ENCODE data around the gene FBXO8.

The FBXO8 gene

DNA sequence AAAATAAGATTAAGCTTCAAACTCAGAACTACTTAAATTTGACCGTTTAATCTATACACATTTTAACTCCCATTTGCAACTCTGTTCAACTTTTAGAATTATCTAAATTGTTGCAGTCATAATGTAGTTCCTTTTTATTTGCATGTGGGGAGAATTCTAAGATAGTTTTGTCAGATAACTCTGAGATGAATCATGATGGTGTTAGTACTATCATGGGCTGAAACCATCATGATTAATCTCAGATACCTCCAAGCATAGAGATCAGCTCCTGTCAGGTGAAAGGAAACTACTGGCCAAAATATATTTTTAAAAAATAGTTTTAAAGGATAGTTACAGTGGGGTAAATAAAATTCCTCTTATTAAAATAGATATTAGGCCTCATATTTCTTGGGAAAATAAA lies 39.0 kb downstream of the FBXO8 start:
- DNase-seq (ENCODE audit: low spot score): no peak

DNA sequence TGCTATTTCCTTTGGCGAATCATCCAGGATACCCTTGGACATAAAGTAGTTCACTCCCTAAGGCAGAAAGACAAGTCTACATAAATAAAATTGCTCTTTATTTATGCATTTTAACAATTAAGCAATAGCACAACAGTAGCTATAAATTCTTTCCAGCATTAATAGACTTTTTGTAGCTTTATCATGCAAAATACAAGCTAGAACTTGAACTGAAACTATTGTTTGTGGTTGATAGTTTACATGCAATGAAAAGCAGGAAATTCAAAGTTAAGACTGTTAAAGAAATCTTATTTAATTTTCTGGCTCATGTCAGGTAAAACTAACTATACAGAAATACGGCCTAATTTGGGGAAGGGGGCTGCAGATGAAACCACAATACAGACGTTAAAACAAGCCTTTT lies 42.3 kb downstream of the FBXO8 start:
- DNase-seq (ENCODE audit: low spot score): no peak

DNA sequence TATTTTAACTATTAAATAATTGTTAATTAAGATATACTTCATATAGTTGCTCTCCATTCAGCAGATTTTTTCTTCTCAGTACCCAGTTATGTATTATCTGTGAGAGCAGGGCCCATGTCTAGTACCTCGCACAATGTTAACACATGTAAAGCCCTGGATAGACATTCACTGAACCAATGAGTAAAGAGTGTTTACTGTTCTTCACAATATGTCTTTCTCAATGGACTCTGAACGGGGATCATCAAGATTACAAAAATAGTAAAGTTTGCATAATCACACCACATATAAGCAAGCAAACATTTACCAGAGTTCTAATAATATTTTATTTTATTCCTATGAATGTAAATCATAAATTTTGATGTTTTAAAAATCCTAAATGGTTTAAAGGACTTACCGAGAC lies 47.1 kb downstream of the FBXO8 start:
- DNase-seq (ENCODE audit: low spot score): no peak

DNA sequence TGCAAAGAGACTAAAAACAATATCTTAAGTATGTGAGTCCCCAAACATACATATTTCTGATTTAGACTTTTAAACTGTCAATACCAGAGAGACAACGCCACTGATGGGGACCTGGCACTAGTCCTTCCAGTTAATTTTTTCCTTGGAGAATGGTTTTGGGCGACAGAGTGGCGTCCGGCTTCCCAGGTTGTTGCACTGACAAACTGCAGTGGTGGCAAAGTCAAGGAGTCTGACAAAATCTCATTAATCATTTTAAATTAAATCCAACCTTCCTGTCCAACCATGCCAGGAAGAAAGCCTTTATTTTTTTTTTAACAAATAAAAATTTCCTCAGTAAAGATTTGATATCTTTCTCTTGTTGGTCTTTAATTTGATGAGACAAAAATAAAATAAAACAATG lies 52.8 kb downstream of the FBXO8 start:
- DNase-seq (ENCODE audit: low spot score): no peak

DNA sequence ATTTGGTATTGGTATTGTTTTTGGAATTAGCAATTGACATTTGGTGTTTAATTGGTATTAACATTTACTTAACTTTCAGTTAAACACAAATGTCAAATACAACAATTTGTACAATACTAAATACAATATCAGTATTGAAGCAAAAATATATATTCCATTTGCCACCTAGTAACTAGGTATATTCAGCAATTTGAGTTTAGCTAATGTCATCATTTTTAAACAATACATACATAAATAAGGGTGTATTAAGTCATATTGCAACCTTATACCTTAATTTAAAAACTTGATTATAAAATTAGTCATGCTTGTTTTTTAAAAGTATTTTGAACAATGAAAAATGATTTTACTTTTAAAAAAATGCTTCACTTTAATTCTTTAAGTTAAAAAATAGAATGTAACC lies 53.3 kb downstream of the FBXO8 start:
- DNase-seq (ENCODE audit: low spot score): no peak

DNA sequence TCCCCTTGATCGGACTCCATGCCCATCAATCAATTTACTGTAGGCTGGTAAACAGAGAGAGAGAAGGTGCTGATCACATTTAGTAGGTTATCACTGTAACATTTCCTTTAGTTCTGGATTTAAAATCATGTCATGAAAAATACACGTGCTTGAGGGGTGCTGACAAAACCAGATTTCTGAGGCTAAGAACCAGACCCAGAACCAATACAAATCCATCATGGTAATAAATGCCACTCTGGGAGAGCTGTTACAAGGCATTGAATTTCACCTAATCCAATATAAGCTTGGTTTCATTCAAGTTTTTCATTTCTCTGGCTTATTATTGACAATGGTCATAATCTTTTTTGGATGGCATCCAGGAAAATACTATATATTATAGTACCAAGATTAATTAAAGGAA lies 54.5 kb downstream of the FBXO8 start:
- no peak for DNase-seq (ENCODE audit: low spot score)

DNA sequence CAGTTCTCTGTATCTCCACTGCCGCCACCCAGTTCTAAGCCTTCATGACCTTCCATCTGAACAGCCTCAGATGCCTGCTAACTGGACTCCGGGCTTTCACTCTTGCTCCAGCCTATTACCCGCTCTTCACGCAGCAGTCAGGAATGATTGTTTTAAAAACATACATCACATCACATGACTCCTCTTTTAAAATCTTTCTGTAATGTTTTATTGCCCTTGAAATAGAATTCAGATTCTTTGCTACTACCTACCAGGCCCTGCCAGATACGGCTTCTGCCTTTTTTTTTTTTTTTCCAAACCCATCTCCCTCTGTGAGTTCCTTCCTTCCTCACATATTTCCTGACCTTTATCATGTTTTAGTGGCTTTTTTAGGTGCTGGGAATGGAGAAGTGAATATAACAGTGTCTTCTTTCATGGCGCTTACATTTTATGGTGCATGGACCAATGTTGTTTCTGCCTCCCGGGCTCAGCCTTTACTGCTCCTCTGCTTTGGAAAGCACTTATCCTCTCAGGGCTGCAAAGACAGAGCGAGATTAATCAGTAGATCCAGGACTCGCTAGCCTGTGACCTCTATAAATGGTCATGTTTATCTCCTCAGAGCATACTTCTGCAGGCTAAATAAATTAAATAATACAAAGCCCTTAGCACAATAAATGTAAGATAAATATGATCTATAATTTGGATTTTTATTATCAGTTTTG lies 58.0 kb downstream of the FBXO8 start:
- DNase-seq (ENCODE audit: low spot score): no peak

DNA sequence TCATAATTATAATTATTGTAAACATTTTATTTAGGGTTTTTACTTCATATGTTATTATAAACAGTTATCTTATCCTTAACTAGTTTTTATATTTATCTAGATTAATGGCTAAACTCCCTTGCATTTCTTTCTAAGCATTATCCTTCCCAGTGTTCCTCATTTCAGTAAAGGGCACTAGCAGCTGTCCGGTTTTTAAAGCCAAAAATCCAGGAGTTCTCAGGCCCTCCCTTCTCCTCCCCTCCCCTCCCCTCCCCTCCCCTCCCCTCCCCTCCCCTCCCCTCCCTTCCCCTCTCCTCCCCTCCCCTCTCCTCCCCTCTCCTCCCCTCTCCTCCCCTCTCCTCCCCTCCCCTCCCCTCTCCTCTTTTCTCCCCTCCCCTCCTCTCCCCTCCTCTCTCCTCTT lies 58.9 kb downstream of the FBXO8 start:
- DNase-seq (ENCODE audit: low spot score): no peak

DNA sequence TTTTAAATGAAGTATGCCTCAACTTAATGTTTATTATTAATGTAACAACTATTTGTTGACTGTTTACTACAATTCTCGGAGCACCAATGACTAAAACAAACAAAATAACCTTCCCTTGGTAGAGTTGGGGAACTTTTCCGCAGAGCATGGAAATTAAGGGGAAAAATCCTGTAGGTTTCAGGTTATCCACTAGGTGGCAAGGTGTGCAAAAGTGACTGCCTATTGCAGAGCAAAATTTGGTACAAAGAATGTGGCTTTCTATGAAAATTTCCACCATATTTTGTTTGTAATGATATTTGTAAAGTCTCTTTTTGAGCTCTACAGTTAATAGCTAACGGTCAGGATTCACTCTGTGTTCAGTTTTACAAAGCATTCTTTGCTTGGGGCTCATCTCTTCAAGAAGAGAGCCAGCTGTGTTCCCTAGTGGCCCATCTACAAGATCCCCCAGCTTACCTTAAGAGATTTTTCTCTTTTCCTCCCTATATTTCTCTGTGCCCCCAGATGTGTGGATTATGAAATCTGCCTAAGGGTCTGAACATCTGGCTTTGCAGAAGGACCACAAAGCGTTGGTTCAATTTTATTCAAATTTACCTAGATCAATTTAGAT lies 61.1 kb downstream of the FBXO8 start:
- DNase-seq (ENCODE audit: low spot score): peak; percentile 68

DNA sequence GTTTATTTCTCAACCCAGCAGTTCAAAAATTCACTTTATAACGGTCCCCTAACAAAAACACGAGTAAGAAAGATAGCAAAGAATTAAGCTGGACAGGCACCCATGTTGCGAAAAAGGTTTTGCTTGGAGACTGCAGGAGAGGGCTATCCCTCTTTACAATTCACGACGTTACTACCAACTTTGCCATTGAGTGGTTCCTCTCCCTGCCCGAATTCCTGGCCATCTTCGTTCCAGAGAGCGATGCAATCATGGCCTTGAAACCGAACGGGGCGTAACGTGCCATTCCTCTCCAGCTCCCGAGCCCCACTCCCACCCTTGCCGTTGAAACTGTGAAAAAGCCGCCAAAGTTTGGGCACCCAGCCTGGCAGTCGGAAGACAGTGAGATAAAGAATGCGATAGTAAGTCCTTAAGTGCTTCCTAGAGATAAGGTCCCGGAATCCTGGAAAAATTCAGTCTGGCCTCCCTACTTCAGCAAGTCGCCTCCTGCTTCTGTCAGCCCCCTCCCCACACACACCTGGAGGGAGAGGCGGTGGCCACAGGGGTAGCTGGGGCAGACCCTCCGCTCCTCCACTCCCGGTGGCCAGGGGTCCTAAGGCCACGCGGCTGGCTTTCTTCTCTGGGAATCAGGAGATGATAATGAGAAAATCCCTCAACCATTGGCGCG lies 65.2 kb downstream of the FBXO8 start:
- no peak for DNase-seq (ENCODE audit: low spot score)

DNA sequence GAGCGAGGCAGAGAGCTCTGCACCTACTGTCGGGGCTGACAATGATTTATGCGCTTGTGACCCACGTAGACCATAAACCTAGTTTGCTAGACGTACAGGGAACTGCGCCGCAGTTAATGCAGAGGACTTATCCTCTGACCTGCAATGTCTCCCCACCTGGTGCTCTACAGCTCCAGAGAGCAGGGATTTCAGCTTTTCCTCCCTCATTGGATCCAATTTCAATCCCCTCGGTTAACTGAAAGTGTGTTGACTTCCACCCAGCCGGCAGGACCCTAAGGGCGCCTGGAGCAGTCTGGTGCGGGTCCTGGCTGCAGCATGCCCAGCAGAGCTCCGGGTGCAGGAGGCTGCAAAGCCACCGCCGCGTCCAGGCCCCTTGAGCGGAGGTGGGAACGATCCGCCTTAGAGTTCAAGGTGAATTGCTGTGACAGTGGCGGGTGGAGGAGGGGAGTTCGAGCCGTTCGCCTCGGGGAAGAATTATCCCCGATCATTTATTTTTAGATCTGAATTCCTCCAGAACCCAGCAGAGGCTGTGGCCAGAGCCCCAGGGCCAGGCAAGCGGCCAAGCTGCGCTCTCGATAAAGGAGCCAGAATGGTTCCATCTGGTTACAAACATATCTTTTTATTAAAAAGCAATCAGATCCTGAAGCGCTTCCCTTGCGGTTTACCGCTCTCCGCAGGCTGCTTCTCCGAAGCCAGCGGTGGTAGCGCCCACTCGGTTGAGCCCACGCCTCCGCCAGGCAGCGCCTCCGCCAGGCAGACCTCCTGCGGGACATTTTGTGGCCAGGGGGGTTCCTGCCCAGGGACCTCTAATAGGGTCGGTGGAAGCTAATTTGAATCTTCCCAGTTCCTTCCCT lies 66.0 kb downstream of the FBXO8 start:
- DNase-seq (ENCODE audit: low spot score): no peak

DNA sequence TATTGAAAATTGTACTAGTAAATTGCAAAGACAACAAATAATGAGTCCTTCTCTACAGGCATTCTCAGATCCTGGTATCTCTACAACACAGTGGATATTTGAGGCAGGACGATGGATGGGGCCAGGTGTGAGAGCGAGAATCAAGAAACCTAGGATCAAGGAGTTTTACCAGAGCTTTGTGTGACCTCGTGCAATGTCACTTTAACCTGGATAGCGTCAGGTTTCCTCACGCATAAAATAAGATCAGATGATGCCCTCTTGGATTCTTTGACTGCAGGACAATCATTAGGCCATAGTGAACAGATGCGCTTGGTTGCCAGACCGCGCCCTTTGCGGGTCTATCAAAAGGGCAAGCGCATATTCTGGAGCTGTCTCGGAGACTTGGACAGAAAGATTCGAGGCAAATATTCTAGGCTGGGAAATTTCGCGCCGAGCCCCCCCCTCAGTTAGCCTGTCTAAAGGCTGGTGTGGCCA lies 66.6 kb downstream of the FBXO8 start:
- no peak for DNase-seq (ENCODE audit: low spot score)

DNA sequence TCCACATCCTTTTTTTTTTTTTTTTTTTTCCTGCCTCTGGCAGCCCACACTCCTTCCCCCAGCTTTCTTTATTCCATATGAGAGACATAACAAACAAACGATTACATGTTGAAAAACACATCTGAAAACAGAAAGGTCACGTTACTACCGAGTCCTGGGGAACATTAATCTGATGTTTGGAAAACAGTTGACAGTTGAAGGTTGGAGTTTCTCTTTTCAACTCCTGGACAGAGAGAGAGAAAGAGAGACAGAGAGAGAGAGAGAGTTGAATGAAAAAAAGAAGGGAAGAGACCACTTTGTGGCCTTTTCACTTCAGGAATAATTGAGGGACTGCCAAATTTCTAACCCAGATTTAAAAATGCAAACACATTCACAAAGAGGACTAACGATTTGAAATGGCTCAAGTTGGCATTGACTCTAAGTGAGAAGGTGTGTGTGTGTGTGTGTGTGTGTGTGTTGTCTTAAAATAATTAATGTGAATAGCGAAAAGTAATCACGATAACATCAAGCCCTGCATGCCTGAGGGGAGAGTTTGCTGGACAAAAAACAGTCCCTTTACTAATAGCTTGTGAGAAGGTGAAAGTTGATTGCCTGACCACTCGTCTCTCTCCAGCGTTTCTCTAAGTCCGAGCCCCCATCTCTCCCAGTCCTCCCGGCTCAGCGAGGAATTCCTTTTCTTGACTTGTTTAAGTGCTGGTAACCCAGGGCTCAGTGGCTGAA lies 67.3 kb downstream of the FBXO8 start:
- DNase-seq (ENCODE audit: low spot score): no peak

DNA sequence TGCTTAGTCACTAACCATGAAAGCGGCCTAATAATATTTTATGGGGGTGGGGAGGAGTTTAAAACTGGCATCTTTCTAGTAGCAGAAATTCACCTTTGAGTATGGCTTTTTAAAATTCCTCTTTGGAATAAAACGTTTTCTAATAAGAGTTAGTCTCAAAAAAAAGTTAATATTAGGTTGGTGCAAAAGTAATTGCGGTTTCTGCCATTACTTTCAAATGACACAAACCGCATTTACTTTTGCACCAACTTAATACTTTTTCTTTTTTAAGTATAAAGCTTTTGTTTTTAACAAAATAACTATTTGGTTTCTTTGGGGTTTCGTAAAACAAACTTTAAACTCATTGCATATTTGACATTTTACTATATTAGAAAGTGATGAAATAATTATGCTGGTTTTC lies 68.4 kb downstream of the FBXO8 start:
- DNase-seq (ENCODE audit: low spot score): no peak

DNA sequence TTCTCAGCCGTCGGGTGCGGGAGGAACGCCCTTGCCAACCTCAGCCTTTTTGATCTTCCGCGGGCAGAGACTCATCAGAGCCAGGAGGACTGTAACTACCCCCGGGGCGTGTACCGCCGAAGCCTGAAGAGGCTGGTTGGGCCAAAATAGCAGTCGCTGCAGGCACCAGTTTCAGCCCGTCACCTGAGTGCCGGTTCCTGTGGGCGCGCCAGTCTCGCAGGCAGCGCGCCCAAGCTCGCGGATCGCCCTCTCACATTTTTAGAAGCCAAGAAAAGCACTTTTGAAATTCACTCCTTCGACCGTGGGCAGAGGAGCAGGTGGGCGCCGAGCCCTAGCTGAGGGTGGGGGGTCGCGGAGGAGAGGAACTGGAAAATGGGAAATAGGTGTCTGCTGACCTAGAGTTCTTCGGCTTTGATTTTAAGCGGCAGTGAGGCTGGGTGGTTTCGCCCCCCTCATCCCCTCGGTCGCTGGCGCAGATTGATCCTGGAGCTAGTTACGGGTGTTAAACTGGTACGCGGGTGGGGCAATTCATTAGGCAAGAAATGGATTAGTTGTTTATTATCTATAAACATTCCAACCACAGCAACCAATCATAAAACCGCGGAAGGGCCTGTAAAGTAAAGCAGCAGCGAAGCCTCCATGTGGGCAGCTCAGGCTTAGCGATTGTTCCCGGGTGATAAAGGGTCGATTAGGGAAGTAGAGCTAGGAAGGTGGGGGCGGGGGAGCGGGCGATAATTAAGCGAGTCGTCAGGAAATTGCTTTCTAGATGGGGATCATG lies 69.2 kb downstream of the FBXO8 start:
- DNase-seq (ENCODE audit: low spot score): no peak

DNA sequence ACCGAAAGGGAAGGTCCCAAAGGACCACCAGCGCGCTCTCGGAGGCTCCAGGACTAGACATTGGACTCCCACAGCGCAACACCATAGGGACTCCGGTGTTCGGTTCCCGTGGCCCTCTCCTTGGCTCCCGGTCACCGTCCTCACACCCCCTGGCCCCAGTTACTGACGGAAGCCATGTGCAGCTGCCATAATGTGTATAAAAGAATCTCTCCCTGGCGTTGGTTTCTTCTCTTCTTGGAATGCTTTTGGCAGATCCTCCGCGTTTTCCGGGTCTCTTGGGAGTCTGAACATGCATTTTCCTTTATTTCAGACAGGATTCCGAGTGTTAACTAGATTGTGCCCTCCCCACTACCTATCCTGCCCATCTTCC lies 69.8 kb downstream of the FBXO8 start:
- DNase-seq (ENCODE audit: low spot score): no peak

DNA sequence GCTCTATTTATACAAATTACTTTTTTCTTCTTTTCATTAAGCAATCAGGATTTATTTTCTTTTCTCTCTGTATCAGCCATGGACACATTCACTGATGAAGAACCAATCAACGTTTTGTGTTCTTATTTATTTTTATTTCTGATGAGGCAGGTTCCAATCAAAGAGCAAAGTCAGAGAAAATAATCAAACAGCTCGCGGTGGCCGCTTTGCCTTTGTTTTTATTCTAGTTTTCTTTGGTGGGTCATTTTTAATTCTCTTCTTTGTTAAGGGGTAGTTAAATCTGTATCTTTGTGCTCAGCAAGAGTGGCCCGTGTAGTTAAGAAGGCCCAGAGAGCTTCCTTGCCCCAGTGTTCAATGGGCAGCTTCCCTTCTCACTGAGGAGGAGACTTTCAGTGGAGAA lies 71.4 kb downstream of the FBXO8 start:
- DNase-seq (ENCODE audit: low spot score): no peak

DNA sequence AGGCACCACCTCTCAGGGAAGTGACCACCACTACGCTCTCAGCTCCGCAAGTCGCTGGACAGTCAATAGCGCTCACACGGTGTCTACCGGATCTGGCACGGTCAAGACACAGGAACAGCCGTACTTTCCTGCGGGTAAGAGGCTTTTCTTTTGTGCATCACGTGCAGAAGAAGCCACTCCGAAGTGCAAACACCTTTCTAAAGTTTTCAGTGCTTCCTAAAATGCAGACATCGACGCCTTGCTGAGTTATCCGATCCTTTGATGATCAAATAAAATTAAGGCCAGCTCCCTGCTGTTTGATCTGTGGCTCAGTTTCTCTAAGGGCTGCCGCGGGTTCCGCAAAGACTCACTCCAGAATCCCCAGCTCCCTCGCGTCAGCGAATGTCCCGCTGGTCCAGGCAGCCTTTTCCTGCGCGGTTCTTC lies 71.8 kb downstream of the FBXO8 start:
- DNase-seq (ENCODE audit: low spot score): no peak

DNA sequence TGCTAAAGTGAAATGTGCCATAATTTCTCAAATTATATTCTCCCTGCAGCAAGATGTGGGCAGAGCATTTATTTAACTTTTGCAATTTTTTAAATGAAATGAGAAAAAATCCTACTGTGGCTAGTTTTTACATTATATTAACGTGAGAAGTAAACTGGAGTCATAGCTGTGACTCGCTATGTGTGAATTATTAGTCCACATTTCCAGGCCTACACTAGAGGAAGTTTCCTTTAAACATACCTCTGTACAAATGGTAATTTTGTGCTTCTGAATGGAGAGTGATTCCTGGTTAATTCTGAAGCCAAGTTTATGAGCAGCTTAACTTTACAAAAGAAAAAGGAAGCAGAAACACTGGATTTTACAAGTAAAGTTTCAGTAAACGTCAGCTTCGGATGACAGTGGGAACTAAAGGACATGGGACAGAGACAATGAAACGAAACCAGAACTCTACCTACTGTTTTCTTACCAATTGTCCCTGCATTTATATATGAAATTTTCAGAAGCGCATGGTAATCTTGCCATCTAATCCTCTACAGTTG lies 72.4 kb downstream of the FBXO8 start:
- no peak for DNase-seq (ENCODE audit: low spot score)

DNA sequence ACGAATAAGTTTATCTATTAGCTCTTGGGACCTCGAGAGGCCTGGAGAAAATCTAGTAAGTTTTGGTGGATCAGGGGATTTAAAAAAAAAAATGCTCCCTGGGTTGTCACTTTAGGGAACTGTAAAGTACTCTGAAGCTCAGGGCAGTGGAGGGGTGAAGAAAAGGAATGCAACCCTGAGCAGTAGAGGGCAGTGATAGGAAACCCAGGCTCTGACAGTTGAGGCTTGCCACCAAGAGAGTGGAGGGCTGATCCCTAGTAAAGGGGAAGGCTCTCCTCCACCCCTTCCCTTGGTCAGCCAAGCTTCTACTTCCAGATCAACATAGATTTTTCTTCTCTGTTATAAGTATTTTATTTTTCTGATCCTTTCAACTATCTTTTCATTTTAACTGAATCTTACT lies 73.1 kb downstream of the FBXO8 start:
- DNase-seq (ENCODE audit: low spot score): no peak

DNA sequence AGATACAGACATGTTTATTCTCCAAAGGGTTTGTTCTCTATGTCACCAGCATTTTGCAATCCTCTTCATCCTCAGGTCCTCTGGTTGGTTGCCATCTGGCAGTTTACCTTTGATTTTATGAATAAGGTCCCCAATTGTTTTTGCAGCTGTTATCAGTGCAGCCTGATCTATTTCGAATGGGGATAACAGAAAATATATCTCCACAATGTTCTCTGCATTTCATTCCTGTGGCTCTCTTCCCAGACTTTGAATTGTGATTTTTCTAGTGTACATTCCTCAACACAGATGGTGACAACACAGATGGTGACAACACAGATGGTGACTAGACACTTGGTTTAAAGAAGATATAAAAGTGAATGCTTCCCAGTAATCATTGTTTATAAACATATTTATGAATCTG lies 74.1 kb downstream of the FBXO8 start:
- DNase-seq (ENCODE audit: low spot score): no peak

Data from HuH-7 (cell line).